HFFc6 (cell line): ENCODE results near the gene TXNRD1. TPM values are rescaled to one million over a fixed set of nuclear protein-coding genes. Genes with fewer than 3 reads are reported as not detected.
"Not testable (repeated sequence)": the region's sequence is repeated elsewhere in the genome, so short reads cannot be mapped to it uniquely, and the experiment has no call there.

Experiments used
- DNase-seq: peaks from one replicate; pipeline ENCODE4 v3.0.0-alpha.2; 2018
- H3K27ac Mint-ChIP-seq: 2 replicates; pipeline ENCODE4 v1.8.0; 2020; ENCODE audit warnings: mild to moderate bottlenecking, mixed read lengths
- H3K27me3 Mint-ChIP-seq: 2 replicates; pipeline ENCODE4 v1.8.0; 2021; ENCODE audit warnings: mild to moderate bottlenecking, moderate library complexity, mixed read lengths; ENCODE audit not compliant: insufficient read depth
- H3K36me3 Mint-ChIP-seq: 2 replicates; pipeline ENCODE4 v1.8.0; 2021; ENCODE audit warnings: low read depth, mixed read lengths
- H3K4me1 Mint-ChIP-seq: 2 replicates; pipeline ENCODE4 v1.8.0; 2020; ENCODE audit warnings: low read depth, mixed read lengths
- H3K4me3 Mint-ChIP-seq: 2 replicates; pipeline ENCODE4 v1.8.0; 2020; ENCODE audit warnings: mild to moderate bottlenecking, moderate library complexity, mixed read lengths
- H3K9me3 Mint-ChIP-seq: 2 replicates; pipeline ENCODE4 v1.8.0; 2020; ENCODE audit warnings: mild to moderate bottlenecking, mixed read lengths
- CTCF ChIP-seq: fragments of 200-600 bp; sonication (generic); IDR thresholded peaks from 2 replicates; pipeline ENCODE4 v1.5.0; 2021; ENCODE audit warnings: antibody characterized with exemption, mild to moderate bottlenecking
- total RNA-seq, 6 experiments: library from RNA; stranded (reverse); fragmentation: NEBNext Ultra II Directional; extraction: Animal tissue kit (Norgen Biotek cat#: 25700); gene quantifications; 2 replicates in 1 of 6; 3 replicates in 5 of 6; pipeline ENCODE4 v1.2.3, GENCODE V29; 2021

The TXNRD1 gene
- total RNA-seq, 6 experiments from 2014 or later: 468 to 851 (median 784) TPM

- TF ChIP-seq CTCF: no peak
- Mint-ChIP-seq H3K27me3 (no peaks in the 10 kb centered on the region), H3K4me1 (peaks cover 13% of the 10 kb centered on the region), H3K36me3 (no peaks in the 10 kb centered on the region), H3K9me3 (no peaks in the 10 kb centered on the region), H3K27ac (no peak overlapping the region), H3K4me3 (no peak overlapping the region)
- DNase-seq: no peak
Observed at GRCh38 chr12:104385510-104385909, 169.9 kb downstream of the TXNRD1 start.

GRCh38 chr12:104386461-104386860 lies 170.9 kb downstream of the TXNRD1 start:
- no peaks in the 10 kb centered on the region for H3K27me3 Mint-ChIP-seq
- H3K36me3 Mint-ChIP-seq: no peaks in the 10 kb centered on the region
- H3K27ac Mint-ChIP-seq: no peak overlapping the region
- no peak for TF ChIP-seq CTCF
- H3K4me3 Mint-ChIP-seq: no peak overlapping the region
- no peaks in the 10 kb centered on the region for H3K9me3 Mint-ChIP-seq
- no peak for DNase-seq
- H3K4me1 Mint-ChIP-seq: peaks cover 10% of the 10 kb centered on the region

GRCh38 chr12:104387190-104387589 lies 171.6 kb downstream of the TXNRD1 start:
- no peak for DNase-seq

GRCh38 chr12:104394086-104394485 lies 178.5 kb downstream of the TXNRD1 start:
- not testable (repeated sequence) for H3K27ac Mint-ChIP-seq, H3K4me1 Mint-ChIP-seq, DNase-seq, H3K4me3 Mint-ChIP-seq
- Mint-ChIP-seq H3K36me3 (peaks cover 33% of the 10 kb centered on the region), H3K9me3 (peaks cover 28% of the 10 kb centered on the region), H3K27me3 (peaks cover 12% of the 10 kb centered on the region; the same call in 1 of the 2 replicates)

More at GRCh38 chr12:104387190-104387589, 171.6 kb downstream of the TXNRD1 start:
- no peak for TF ChIP-seq CTCF
- H3K4me3 Mint-ChIP-seq: no peak overlapping the region
- no peak overlapping the region for H3K27ac Mint-ChIP-seq
- H3K9me3 Mint-ChIP-seq: no peaks in the 10 kb centered on the region
- no peaks in the 10 kb centered on the region for H3K27me3 Mint-ChIP-seq
- peaks cover 4% of the 10 kb centered on the region; the same call in 1 of the 2 replicates for H3K4me1 Mint-ChIP-seq
- no peaks in the 10 kb centered on the region for H3K36me3 Mint-ChIP-seq

Other genes with a start within 250 kb of the TXNRD1 start
- gene TDG, start 249.9 kb upstream of the TXNRD1 start, total RNA-seq: 10 to 100 TPM; 13.9 to 19.7 (median 16.0) TPM
- 10 to 100 TPM; 36.4 to 58.0 (median 50.9) TPM for gene GLT8D2, start 165.6 kb upstream of the TXNRD1 start, total RNA-seq
- 10 to 100 TPM; 19.6 to 23.8 (median 21.9) TPM for gene HCFC2, start 151.2 kb upstream of the TXNRD1 start, total RNA-seq
- 10 to 100 TPM; 20.0 to 33.3 (median 27.0) TPM for gene NFYB, start 77.6 kb upstream of the TXNRD1 start, total RNA-seq
- gene EID3, start 88.0 kb downstream of the TXNRD1 start, total RNA-seq: 1 to 10 TPM; 2.2 to 4.4 (median 4.1) TPM
- gene CHST11, start 241.2 kb downstream of the TXNRD1 start, total RNA-seq: 1 to 10 TPM; 2.4 to 4.3 (median 3.8) TPM